Parathyroid adenoma (tissue), 2 donors: ENCODE results near the gene NUP133.

Experiments used
- H2AFZ ChIP-seq: fragments of 300-600 bp; sonication (generic); one replicate; pipeline ENCODE4 v1.7.0; 2017; ENCODE audit warnings: antibody characterized with exemption, mild to moderate bottlenecking
- H3K27ac ChIP-seq: fragments of 300-600 bp; sonication (generic); one replicate; pipeline ENCODE4 v1.7.0; 2017
- H3K27me3 ChIP-seq: fragments of 300-600 bp; sonication (generic); one replicate; pipeline ENCODE4 v1.7.0; 2017; ENCODE audit warnings: low read length; ENCODE audit not compliant: control insufficient read depth, insufficient read depth
- H3K36me3 ChIP-seq: fragments of 300-600 bp; sonication (generic); one replicate; pipeline ENCODE4 v1.7.0; 2017; ENCODE audit warnings: low read length; ENCODE audit not compliant: control insufficient read depth, insufficient read depth
- H3K4me1 ChIP-seq: fragments of 300-600 bp; sonication (generic); one replicate; pipeline ENCODE4 v1.7.0; 2017; ENCODE audit warnings: control low read depth
- H3K4me2 ChIP-seq: fragments of 300-600 bp; sonication (generic); one replicate; pipeline ENCODE4 v1.7.0; 2017; ENCODE audit warnings: low read length
- H3K4me3 ChIP-seq: fragments of 300-600 bp; sonication (generic); one replicate; pipeline ENCODE4 v1.7.0; 2017; ENCODE audit warnings: low read depth, low read length
- H3K79me2 ChIP-seq: fragments of 300-600 bp; sonication (generic); one replicate; pipeline ENCODE4 v1.7.0; 2017; ENCODE audit warnings: control low read depth
- H3K9ac ChIP-seq: fragments of 300-600 bp; sonication (generic); one replicate; pipeline ENCODE4 v1.7.0; 2017; ENCODE audit warnings: mild to moderate bottlenecking
- H3K9me3 ChIP-seq: fragments of 300-600 bp; sonication (generic); one replicate; pipeline ENCODE4 v1.7.0; 2017; ENCODE audit warnings: low read length; ENCODE audit not compliant: control insufficient read depth
- CTCF ChIP-seq: fragments of 300-600 bp; sonication (generic); IDR thresholded peaks from one replicate; pipeline ENCODE4 v1.7.0; 2017; ENCODE audit warnings: antibody characterized with exemption, mild to moderate bottlenecking
- donor health status: primary hyperparathyroidism.

Gene NUP133

GRCh38 chr1:229466887-229467286 is 41.3 kb downstream of the NUP133 start:
- H3K36me3 ChIP-seq = no peaks in the 10 kb centered on the region
- no peaks in the 10 kb centered on the region for H3K79me2 ChIP-seq
- H2AFZ ChIP-seq = no peak overlapping the region
- no peak overlapping the region for H3K9ac ChIP-seq
- H3K4me3 ChIP-seq = no peak overlapping the region
- no peak overlapping the region for H3K4me2 ChIP-seq
- no peak overlapping the region for H3K27ac ChIP-seq
- no peaks in the 10 kb centered on the region for H3K9me3 ChIP-seq
- no peaks in the 10 kb centered on the region for H3K4me1 ChIP-seq
- no peak for TF ChIP-seq CTCF
- H3K27me3 ChIP-seq = no peaks in the 10 kb centered on the region

- no peaks in the 10 kb centered on the region for H3K9me3 ChIP-seq
- H3K4me1 ChIP-seq = no peaks in the 10 kb centered on the region
- H2AFZ ChIP-seq = no peak overlapping the region
- H3K4me3 ChIP-seq = no peak overlapping the region
- H3K36me3 ChIP-seq = no peaks in the 10 kb centered on the region
- no peak overlapping the region for H3K9ac ChIP-seq
- no peaks in the 10 kb centered on the region for H3K79me2 ChIP-seq
- no peak for TF ChIP-seq CTCF
- H3K27me3 ChIP-seq = no peaks in the 10 kb centered on the region
- no peak overlapping the region for H3K4me2 ChIP-seq
- H3K27ac ChIP-seq = no peak overlapping the region
Observed at GRCh38 chr1:229464672-229465071, 43.5 kb downstream of the NUP133 start.

GRCh38 chr1:229461032-229461668 is 47.0 kb downstream of the NUP133 start:
- Histone ChIP-seq H3K4me3 (no peak overlapping the region), H3K9me3 (no peaks in the 10 kb centered on the region), H3K27ac (no peak overlapping the region), H3K4me1 (no peaks in the 10 kb centered on the region), H3K9ac (no peak overlapping the region), H3K27me3 (no peaks in the 10 kb centered on the region), H3K36me3 (no peaks in the 10 kb centered on the region), H2AFZ (no peak overlapping the region), H3K79me2 (no peaks in the 10 kb centered on the region), H3K4me2 (no peak overlapping the region)
- no peak for TF ChIP-seq CTCF

GRCh38 chr1:229459815-229460214 is 48.3 kb downstream of the NUP133 start:
- Histone ChIP-seq H2AFZ (no peak overlapping the region), H3K27ac (no peak overlapping the region), H3K4me2 (no peak overlapping the region), H3K27me3 (no peaks in the 10 kb centered on the region), H3K4me3 (no peak overlapping the region), H3K4me1 (no peaks in the 10 kb centered on the region), H3K36me3 (no peaks in the 10 kb centered on the region), H3K9ac (no peak overlapping the region), H3K9me3 (no peaks in the 10 kb centered on the region), H3K79me2 (no peaks in the 10 kb centered on the region)
- TF ChIP-seq CTCF = no peak

- Histone ChIP-seq H3K4me2 (no peak overlapping the region), H3K79me2 (no peaks in the 10 kb centered on the region), H3K27ac (no peak overlapping the region), H2AFZ (no peak overlapping the region), H3K27me3 (no peaks in the 10 kb centered on the region), H3K36me3 (peaks cover 2% of the 10 kb centered on the region), H3K4me3 (no peak overlapping the region), H3K4me1 (no peaks in the 10 kb centered on the region), H3K9ac (no peak overlapping the region), H3K9me3 (no peaks in the 10 kb centered on the region)
- TF ChIP-seq CTCF = no peak
Observed at GRCh38 chr1:229457436-229457835, 50.7 kb downstream of the NUP133 start.
